NCI-H2107 treated with DMSO at 0.1 percent for 48 hours (cell line): ENCODE data around the gene ELAVL1.

Experiments used
- DNase-seq: peaks from one replicate; lab custom pipeline; 2025; ENCODE audit not compliant: unreplicated experiment; lab: John Stamatoyannopoulos, UW

Gene ELAVL1

DNA sequence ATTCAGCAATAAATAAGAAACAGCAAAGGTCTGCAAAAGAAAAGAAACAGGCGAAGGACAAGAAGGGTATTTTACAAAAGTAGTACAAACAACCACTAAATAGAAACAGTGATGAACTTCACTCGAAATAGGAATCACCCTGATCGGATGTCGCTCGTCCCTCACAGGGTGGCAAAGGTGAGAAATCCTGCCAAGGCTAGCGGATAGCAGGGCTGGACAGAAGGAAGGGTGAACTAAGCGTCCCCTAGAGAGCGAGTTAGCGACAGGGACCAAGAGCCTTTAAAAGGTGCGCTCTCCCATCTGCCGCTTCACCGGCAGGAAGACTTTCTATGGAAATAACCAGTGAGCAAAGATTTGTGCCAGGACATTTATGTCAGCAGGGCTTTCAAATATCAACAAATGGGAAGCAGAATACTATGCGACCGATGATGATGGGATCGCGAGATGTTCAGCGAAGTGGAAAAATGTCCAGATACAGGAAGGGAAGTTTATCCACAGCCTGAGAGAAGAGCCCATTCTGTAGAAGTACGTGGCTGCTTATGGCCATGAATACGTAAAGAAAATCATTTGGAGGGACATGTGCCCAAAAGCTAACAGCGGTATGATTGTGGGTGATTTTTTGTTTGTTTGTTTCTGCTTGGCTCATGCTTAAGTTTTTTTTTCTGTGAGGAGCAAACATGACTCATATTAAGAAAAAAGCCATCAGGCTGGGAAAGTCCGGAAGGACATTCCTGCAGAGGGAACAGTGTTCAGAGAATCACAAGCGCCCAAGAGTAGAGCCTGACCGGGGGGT lies 18.9 kb downstream of the ELAVL1 start:
- no peak for DNase-seq

DNA sequence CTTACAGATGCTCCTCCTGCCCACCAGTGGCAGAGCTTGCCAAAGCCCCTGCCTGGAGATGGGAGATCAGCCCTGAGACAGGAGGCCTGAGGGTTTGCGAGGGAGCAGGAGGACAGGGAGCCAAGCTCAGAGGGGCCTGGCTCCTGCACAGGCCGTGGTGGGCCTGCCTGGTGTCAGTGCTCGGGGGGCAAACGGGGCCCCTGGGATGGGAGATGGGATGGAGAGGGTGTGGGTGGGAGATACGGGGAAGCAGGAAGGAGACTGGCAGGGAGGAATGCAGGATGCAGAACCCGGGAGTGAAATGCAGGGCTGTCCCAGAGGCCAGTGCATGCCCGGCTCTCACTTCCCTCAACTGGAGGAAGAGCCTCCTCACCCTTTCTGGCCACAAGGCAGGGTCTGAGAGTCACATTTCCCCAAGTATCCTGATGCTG lies 19.9 kb downstream of the ELAVL1 start:
- no peak for DNase-seq

DNA sequence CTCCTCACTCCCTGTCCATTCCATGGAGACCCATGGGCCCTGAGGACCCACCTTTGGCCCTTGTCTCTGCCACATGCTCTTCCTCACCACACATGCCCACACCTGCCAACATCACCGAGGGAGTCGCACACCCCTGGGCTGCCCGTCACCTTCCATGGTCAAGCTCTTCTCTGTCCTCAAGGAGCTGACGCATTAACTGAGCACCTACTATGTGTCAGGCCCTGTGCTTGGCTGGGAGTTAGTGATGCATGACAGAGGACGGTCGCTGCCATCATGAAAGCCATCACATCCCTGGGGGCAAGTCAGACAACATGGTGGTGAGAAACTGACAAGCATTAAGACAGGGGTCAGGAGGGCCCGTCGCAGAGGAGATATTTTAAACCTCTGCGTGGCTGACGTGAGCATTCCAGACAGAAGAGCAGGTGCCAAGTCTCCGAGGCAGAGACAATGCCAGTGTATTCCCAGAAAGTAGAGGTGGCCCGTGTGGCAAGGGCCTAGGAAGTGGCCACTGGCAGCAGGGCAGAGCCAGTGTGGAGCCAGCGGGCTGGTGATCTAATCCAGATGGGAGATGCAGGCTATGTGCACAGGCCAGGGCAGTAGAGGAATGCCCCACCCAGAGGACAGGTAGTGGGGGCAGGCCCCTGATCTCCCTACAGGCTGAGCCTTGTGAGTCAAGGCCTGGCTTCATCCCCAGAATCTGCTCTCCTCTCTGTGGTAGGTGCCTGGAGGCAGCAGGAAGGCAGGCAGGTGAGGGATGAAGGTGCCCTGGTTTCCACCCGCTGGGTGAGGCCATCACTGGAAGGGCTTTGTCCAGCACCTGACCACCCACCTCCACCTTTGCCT lies 21.2 kb downstream of the ELAVL1 start:
- DNase-seq = no peak

DNA sequence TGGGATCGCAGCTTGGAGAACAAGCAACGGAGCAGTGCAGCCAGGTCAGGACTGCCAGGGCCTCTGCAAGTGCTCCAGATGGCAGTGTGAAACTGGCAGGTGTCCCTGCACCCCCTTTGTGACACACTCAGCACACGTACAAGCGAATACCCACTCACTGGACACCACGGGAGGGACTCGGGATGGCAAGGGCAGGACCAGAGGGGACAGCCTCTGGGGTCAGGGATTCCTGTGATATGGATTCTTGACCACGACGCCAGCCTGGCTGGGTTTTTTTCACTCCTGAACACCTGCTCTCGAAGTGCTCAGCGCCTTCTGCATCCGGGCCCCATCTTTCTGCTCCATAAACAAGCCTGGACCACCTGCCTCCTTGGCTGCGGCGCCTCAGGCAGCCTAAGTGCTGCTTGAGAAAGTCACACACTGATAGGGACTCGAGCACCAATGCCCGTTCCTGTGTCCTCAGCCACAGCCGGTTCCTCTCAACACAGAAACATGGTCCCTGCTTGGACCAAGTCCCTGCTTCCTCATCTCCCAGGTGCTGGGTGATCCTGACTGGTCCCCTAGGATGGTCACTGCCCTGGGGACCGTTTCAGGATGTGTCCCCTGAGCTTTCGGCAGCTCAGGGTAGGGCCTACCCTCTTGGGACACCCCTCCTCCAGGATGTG lies 22.0 kb downstream of the ELAVL1 start:
- DNase-seq = no peak

DNA sequence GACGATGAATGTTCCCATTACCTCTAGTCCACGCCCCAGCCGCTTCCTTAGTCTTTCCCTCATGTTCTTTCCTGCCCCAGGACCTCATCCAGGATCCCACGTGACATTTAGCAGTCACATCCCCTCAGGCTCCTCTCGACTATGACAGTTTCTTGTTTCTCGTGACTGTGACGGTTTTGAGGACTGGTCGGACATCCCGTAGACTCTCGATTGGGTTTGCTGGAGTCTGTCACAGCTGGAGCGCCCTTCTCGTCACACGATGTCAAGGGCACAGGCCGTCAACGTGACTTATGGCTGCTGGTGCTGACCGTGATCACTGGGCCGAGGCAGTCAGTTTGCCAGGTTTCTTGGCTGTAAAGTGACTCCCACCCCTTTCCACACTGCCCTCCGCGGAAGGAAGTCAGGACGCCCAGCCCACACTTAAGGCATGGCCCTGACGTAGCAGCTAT lies 22.8 kb downstream of the ELAVL1 start:
- no peak for DNase-seq

DNA sequence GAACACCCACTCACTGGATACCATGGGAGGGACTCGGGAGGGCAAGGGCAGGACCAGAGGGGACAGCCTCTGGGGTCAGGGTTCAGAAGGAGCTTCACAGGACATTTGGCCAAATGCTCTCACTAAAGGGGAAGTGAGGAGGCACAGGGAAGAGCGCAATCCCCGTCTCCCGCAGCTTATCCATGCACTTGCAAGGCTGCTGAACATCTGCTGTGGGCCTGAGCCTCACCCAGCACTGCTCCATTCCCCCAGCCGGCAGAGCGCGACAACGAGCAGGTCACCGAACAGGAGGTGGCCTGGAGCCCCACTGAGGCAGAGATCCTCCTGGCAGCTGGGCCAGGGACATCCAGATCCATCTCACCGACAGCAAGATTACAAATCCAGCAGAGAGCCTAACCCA lies 23.3 kb downstream of the ELAVL1 start:
- no peak for DNase-seq

DNA sequence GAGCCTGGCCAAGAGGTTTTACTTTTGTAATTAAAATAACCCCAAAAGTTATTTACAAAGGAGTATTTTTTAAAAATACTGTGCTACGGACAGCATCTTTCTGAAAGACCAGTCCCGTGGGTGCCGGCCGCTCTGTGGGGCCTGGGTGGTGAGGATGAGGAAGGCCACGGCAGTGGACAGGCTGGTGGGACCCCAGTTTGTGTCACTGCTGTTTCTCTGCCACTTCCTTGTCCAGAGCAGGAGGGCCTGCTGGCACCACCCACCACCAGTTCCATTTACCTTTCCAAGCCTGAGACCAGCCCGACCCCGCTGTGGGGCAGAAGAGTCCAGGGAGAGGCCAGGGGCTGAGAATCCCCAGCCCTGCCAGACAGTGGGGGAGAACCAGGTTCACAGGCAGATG lies 23.8 kb downstream of the ELAVL1 start:
- DNase-seq = no peak

DNA sequence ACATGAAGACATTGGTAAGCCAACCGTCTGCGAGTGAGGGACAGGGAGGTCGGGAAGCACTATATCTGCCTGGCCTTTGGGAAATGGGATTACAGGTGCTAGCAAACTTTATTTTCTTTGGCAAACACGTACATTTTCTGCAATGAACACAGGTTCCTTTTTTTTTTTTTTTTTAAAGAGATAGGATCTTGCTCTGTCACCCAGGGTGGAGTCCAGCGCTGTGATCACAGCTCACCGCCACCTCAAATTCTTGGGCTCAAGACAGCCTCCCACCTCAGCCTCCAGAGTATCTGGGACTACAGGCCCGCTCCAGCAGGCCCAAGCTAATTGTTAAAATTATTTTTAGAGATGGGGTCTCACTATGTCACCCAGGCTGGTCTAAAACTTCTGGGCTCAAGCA lies 24.2 kb downstream of the ELAVL1 start:
- no peak for DNase-seq

DNA sequence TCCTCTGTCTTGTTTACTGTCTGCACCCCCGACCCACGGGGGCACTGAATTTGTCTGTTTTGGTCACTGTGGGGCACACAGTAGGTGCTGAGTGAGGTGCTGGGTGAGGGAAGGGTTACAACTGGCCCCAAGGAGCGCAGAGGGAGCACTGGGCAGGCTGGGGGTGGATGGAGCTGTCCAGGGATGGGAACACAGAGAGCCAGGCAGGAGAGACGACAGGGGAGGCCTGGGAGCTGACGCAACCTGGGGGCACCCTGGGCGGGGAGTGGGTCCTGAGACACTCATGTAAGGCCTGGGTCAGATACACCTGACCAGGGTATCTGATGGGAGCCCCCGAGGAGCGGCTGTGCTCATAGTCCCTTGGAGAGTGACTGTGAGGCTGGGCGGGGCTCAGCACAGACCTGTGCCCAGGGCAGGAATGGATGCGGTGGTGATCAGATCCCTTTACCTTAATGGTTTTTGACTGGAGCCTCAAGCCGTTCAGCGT lies 24.8 kb downstream of the ELAVL1 start:
- no peak for DNase-seq

DNA sequence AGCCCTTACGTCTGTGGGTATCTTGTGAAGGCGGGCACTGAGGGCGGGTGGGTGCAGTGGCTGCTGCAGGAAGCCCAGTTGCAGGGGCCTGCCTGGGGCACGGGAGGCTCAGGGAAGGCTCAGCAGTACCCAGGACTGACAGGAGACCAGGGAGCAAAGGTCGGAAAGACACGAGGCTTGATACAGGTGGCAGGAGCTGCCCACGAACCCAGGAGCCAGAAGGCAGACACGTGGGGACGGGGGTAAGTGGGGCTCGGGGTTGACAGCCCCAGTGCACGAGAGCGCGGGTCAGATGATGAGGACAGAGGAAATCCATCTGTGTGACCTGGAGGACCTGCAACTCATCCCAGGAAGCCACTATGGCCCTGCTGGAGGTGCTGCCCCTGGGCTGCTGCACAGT lies 25.3 kb downstream of the ELAVL1 start:
- no peak for DNase-seq

DNA sequence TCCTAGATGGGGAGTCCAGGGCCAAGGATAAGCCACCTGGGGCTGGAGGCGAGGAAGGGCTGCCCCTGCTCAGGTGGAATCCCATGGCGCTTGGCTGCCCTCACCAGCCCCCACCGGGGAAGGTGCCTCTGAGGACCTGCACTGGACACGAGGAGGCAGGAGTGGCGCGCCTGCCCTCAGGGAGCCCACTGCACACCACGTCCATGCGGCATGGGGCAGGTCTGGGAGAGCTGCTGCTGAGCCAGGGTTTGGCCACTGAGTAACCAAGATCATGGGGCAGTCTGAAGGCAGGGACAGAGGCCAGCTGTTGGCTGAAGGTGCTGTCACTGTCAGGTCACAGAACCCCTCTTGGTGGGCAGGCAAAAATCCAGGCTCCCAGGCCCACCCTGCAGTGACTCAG lies 25.9 kb downstream of the ELAVL1 start:
- DNase-seq = no peak

DNA sequence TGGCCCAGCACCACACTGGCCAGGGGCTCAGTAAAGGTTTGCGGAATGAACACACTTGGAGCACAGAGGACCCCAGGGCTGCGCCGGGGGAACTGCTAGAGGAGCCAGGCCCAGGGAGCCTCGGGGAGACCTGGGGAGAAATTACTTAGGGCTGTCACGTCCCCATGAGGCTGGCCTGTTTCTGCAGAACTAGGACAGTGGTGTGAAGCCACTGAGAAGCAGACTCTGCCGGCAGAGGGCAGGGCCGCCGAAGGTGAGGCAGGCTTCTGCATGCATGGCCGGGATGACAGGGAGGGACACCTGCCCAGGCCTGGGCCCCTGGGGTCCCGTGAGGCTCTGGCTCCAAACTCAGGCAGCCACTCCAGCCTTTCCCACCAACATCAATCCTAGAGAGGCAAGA lies 26.4 kb downstream of the ELAVL1 start:
- no peak for DNase-seq

DNA sequence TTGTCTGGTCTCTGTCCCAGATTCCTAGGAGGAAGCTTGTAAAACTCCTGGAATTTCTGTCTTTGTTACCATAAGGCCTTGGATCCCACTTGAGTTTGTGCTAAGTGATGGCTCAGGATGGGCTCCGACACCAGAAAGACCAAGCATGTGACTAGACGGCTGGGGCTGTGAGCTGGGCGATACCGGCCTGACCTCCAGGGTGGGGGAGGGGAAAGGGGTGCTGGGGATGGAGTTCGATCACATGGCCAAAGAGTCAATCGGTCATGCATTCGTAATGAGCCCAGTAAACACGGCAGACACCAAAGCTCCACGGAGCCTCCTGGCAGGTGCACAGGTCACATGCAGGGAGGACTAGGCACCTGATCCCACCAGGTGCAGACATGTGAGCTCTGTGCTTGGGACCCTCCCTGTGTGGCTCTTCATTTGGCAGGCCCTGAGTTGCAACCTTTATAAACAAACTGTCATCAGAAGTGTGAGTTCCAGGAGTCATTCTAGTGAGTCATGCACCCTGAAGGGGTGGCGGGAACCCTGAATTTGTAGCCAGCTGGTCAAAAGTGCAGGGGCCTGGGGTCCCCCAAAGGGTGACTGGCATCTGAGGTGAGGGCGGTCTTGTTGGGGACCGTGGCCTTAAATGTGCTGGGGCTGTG lies 27.1 kb downstream of the ELAVL1 start:
- DNase-seq = no peak

DNA sequence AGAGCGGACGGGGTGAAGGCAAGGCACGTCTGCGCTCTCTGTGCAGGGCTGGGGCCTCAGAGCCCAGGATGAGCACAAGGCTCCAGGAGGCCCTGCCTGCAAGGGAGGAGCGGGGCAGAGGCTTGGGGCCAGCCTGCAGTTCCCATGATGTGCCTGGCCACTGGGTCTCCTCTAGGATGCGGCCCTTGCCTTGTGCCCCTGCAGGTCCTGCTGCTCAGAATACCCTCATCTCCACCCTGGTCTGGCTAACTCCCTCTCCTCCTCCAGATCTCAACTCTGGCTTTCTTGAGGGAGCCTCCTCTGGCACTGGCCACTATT lies 27.8 kb downstream of the ELAVL1 start:
- DNase-seq = no peak

DNA sequence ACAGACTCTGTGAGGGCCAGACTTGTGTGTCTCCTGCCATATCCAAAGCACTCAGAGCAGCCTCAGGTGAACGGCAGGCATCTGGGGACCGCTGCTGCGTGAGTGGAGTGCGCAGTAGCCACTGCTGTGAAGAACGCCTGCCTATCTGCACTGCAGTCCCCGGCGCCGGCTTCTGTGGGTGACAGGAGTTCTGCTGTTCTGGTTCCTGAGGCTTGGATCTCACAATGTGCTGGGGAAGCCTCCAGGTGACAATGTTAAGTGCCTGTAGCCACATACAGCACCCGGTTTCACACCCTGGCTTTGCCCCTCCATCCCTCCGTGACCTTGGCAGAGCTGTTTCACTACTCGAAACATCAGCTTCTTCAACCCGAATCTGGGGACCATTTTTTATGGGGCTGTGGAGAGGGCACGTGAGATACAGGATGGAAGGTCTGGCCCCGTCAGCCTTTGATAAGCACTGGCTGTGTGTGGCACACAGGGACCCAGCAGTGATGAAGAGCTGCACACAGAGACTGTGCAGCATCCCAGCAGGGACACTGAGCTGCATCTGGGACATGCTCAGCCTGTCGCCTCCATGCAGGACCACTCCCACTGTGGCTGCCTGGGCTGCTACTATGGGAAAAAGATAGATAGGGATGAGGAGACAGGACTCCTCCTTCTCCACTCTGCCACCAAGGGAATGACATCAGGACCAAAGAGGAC lies 28.3 kb downstream of the ELAVL1 start:
- no peak for DNase-seq

DNA sequence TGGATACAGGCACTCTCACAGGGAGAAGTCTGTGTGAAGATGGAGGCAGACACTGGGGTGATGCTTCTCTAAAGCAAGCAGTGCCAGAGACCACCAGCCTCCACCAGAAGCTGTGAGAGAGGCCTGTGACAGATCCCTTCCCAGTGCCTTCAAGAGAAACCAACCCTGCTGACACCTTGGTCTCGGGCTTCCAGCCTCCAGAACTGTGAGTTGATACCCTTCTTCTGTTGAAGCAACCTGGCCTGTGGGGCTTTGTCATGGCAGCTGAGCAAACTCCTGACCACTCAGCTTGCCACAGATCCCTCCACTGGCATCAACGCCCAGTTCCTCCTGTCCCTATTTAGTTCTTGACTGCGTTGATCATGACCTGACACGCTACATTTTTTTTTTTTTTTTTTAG lies 29.0 kb downstream of the ELAVL1 start:
- no peak for DNase-seq

DNA sequence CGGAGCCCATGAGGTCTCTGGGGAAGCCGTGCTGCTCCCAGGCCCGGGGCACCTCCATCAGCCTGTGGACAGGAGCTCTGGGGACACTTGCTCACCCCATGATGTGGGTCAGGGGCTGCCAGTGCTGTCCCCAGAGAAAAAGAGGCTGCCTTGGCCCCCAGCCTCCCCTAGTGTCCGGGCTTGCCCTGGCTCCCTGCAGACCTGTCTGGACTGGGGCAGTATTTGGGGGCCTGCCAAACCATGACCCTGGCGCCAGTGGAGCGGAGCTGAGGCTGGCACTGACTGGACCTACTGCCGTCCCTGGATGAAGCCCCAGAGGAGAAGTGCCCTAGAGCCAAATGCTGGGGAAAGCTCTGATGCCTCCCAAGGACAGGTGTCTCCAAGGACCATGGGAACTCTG lies 30.4 kb downstream of the ELAVL1 start:
- no peak for DNase-seq

DNA sequence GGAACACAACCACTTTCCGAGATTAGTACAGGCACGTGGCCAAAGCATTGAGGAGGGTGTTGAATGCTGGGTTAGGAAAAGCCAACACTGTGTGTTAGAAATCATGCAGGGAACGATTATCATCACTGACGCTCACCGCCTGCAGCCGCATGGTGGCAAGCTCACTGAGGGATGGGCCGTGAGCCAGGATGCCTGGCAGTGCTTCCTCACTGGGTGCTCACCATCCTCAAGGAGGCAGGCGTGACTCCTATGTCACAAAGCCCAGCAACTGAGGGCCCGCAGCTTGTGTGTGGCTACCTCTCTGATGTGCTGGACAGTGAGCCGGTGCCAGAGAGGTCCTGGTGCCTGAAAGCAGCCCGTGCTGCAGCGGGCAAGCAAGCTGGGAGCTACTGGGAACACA lies 31.6 kb downstream of the ELAVL1 start:
- no peak for DNase-seq

DNA sequence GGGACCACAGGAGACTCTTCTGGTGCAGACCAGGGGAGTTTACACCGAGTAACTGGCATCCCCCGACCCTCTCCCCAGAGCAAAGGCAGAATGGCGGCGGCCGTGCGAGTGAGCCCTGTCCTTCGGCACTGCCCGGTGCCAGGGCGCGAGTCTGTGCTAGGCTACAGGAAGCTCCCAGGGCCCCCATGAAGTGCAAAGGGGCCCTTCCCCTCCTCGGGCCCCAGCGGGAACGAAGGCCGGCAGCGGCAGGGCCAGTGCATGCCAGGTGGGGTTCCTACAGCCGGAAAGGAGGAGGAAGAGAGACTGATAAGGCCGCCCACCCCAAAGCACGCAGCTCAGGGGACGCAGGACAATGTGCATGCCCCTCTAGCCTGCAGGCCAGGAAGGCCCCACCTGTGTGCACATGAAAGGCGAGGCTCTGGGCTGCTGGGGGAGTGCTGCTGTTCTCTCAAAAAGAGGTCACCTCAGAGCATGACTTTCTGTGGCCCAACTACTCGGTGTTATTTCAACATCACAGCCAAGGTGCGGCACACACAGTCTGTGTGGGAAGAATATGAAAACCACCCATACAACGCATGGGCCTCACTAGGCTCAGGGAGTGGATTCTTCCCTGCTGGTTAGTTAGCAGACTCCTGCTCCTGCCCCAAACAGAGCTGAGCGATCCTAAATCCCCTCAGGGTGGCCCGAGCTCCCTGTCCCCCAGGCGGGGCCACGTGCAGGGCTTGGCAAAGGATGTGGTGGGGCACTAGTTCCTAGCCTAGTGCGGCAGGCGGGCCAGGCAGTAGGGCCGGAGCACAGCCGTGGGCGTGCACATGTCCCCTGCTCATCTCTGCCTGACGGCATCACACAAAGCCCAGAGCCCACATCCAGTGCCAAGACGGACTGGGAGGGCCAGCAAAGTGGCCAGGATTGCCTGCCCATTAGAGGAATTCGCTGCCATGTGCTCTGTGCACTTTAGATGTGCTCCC lies 33.6 kb downstream of the ELAVL1 start:
- DNase-seq = no peak
